Keratinocyte (primary cell): ENCODE measurements around the gene POLH. TPM values are rescaled to one million over a fixed set of nuclear protein-coding genes. Genes with fewer than 3 reads are reported as not detected.
"Not testable (repeated sequence)": the region's sequence is repeated elsewhere in the genome, so short reads cannot be mapped to it uniquely, and the experiment has no call there.

ENCODE experiments used
- DNase-seq: peaks from one replicate; pipeline ENCODE4 v3.0.0-alpha.2; 2011; ENCODE audit warnings: low read depth, missing footprints, low spot score
- FAIRE-seq: peaks from 2 replicates; lab custom pipeline; 2011; peaks lifted over from hg19 to GRCh38; lab: Jason Lieb, UNC
- H2AFZ ChIP-seq: 2 replicates; pipeline ENCODE4 v1.6.0; 2012; ENCODE audit warnings: low read length, control low read depth, inconsistent platforms; ENCODE audit not compliant: control insufficient read depth
- H3K27ac ChIP-seq: 2 replicates; pipeline ENCODE4 v1.5.1; 2011; ENCODE audit warnings: low read length; ENCODE audit not compliant: control insufficient read depth, insufficient read depth
- H3K27me3 ChIP-seq: 3 replicates; pipeline ENCODE4 v1.6.0; 2011; ENCODE audit warnings: low read length; ENCODE audit not compliant: control insufficient read depth, insufficient read depth; ENCODE audit errors: extremely low read depth
- H3K36me3 ChIP-seq, 2 experiments: 2 replicates in 1 of 2; 3 replicates in 1 of 2; pipeline ENCODE4 v1.5.1; 2011; ENCODE audit warnings: low read length in 2 of 2, mild to moderate bottlenecking in 1 of 2; ENCODE audit not compliant: control insufficient read depth in 2 of 2, insufficient read depth in 2 of 2; ENCODE audit errors: extremely low read depth in 1 of 2
- H3K4me1 ChIP-seq: 3 replicates; pipeline ENCODE4 v1.5.1; 2011; ENCODE audit warnings: low read length; ENCODE audit not compliant: control insufficient read depth, insufficient read depth; ENCODE audit errors: extremely low read depth
- H3K4me2 ChIP-seq: 3 replicates; pipeline ENCODE4 v1.6.0; 2011; ENCODE audit warnings: low read depth, low read length; ENCODE audit not compliant: control insufficient read depth, insufficient read depth; ENCODE audit errors: extremely low read depth
- H3K4me3 ChIP-seq, 3 experiments: fragments of 200-600 bp in 1 of 3; sonication (generic) in 1 of 3; 2 replicates in 2 of 3; 3 replicates in 1 of 3; pipeline ENCODE4 v1.5.1; 2011 to 2016; ENCODE audit warnings: low read length in 3 of 3, mild to moderate bottlenecking in 3 of 3, control low read depth in 2 of 3, inconsistent platforms in 1 of 3, low read depth in 1 of 3, mixed read lengths in 1 of 3, mixed run types in 1 of 3, moderate library complexity in 1 of 3; ENCODE audit not compliant: control insufficient read depth in 2 of 3, insufficient read depth in 2 of 3; ENCODE audit errors: extremely low read depth in 1 of 3
- H3K79me2 ChIP-seq: 2 replicates; pipeline ENCODE4 v1.6.0; 2012; ENCODE audit warnings: low read length; ENCODE audit not compliant: control insufficient read depth, insufficient read depth
- H3K9ac ChIP-seq: 3 replicates; pipeline ENCODE4 v1.6.0; 2011; ENCODE audit warnings: low read length; ENCODE audit not compliant: control insufficient read depth, insufficient read depth; ENCODE audit errors: extremely low read depth
- H3K9me1 ChIP-seq: 3 replicates; pipeline ENCODE4 v1.6.0; 2011; ENCODE audit warnings: low read length; ENCODE audit not compliant: control insufficient read depth, insufficient read depth; ENCODE audit errors: extremely low read depth
- H3K9me3 ChIP-seq: 2 replicates; pipeline ENCODE4 v1.5.1; 2012; ENCODE audit warnings: low read depth, low read length; ENCODE audit not compliant: control insufficient read depth
- H4K20me1 ChIP-seq: 3 replicates; pipeline ENCODE4 v1.6.0; 2011; ENCODE audit warnings: low read length; ENCODE audit not compliant: control insufficient read depth, insufficient read depth; ENCODE audit errors: extremely low read depth
- CTCF ChIP-seq, 3 experiments: IDR thresholded peaks in 1 of 3; conservative IDR thresholded peaks in 1 of 3; optimal IDR thresholded peaks in 1 of 3; 2 replicates in 2 of 3; 3 replicates in 1 of 3; pipeline versions ENCODE3 to v1.5.1; 2011; ENCODE audit warnings: low read length in 3 of 3, mild to moderate bottlenecking in 3 of 3, moderate library complexity in 2 of 3, control low read depth in 1 of 3, inconsistent platforms in 1 of 3; ENCODE audit not compliant: insufficient read depth in 2 of 3; ENCODE audit errors: extremely low read depth in 1 of 3
- EZH2 ChIP-seq: IDR thresholded peaks from one replicate; pipeline ENCODE4 v1.6.1; 2012; ENCODE audit warnings: inconsistent platforms, mild to moderate bottlenecking, low read length, moderate library complexity
- dilution Hi-C: fragments of 300-500 bp; cut with MboI; formaldehyde crosslinking; loops from one replicate; pipeline ENCODE4 v1.7.0; 2020; ENCODE audit warnings: low sequenced_read_pairs; ENCODE audit not compliant: extremely low pct_ligation_motif_present
- polyA plus RNA-seq, 5 experiments: library from polyadenylated mRNA; depleted of rRNA in 3 of 5; stranded (reverse) in 3 of 5; stranded (forward) in 1 of 5; unstranded in 1 of 5; fragments of >200 nt; gene quantifications; 1 replicate in 1 of 5; 2 replicates in 3 of 5; 3 replicates in 1 of 5; pipeline versions ENCODE4 v1.2.1 to v1.2.3, GENCODE V29; 2011 to 2012; ENCODE audit warnings: missing spikeins in 2 of 5, low read depth in 1 of 5, low replicate concordance in 1 of 5

POLH gene
- polyA plus RNA-seq, 1 donor (not counting 4 experiments of a cell fraction or from before 2014, with no cell fraction given) = 29.9 TPM

GRCh38 chr6:43544461-43544860, 31.5 kb upstream of the POLH start:
- FAIRE-seq (no peak), DNase-seq (no peak)
- H3K9me1 ChIP-seq = no peaks in the 10 kb centered on the region
- no peak overlapping the region for H3K4me2 ChIP-seq
- no peaks in the 10 kb centered on the region for H4K20me1 ChIP-seq
- H2AFZ ChIP-seq = no peak overlapping the region
- no peak overlapping the region for H3K4me3 ChIP-seq
- TF ChIP-seq CTCF (optimal IDR thresholded peaks at IDR 0.05 in 1 of 3, IDR thresholded peaks at IDR 0.05 in 1 of 3, conservative IDR thresholded peaks at IDR 0.05 in 1 of 3; ENCODE audit: extremely low read depth in 1 of 3, insufficient read depth in 2 of 3, low read length in 3 of 3) (no peak), EZH2 (no peak)
- dilution Hi-C loops = no loop called here
- H3K36me3 ChIP-seq = peaks cover 25 to 31% of the 10 kb centered on the region in 2 experiments
- H3K27ac ChIP-seq = no peak overlapping the region
- H3K27me3 ChIP-seq = no peaks in the 10 kb centered on the region
- no peaks in the 10 kb centered on the region for H3K79me2 ChIP-seq
- no peaks in the 10 kb centered on the region for H3K4me1 ChIP-seq
- H3K9ac ChIP-seq = no peak overlapping the region
- no peaks in the 10 kb centered on the region for H3K9me3 ChIP-seq

DNA sequence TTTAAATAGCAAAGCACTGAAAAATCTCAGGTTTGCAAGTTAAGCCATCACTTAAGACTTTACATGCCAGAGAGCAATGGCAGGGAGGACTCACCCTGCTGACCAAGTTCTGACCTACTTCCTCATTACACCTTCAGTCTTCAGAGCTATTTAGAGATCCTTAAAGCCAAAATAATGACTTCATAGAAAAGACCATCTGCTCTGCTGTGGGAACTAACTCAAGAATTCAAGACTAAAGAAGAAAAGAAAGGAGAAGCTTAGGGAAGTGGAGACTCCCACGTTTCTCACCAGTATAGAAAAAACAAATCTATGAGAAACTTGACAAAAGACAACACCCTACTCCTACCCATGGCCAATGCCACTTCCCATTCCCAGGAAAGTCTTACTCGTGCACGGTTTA, 28.8 kb upstream of the POLH start:
- Histone ChIP-seq H3K4me2 (no peak overlapping the region), H4K20me1 (no peaks in the 10 kb centered on the region), H3K4me3 (no peak overlapping the region), H3K79me2 (no peaks in the 10 kb centered on the region), H3K9ac (no peak overlapping the region), H3K9me1 (no peaks in the 10 kb centered on the region), H3K9me3 (no peaks in the 10 kb centered on the region), H3K36me3 (peaks cover 34 to 46% of the 10 kb centered on the region in 2 experiments), H2AFZ (no peak overlapping the region), H3K4me1 (no peaks in the 10 kb centered on the region), H3K27me3 (no peaks in the 10 kb centered on the region), H3K27ac (no peak overlapping the region)
- FAIRE-seq (no peak), DNase-seq (no peak)
- dilution Hi-C loops = no loop called here
- no peak for TF ChIP-seq EZH2
- no peak for TF ChIP-seq CTCF (optimal IDR thresholded peaks at IDR 0.05 in 1 of 3, IDR thresholded peaks at IDR 0.05 in 1 of 3, conservative IDR thresholded peaks at IDR 0.05 in 1 of 3; ENCODE audit: extremely low read depth in 1 of 3, insufficient read depth in 2 of 3, low read length in 3 of 3)

DNA sequence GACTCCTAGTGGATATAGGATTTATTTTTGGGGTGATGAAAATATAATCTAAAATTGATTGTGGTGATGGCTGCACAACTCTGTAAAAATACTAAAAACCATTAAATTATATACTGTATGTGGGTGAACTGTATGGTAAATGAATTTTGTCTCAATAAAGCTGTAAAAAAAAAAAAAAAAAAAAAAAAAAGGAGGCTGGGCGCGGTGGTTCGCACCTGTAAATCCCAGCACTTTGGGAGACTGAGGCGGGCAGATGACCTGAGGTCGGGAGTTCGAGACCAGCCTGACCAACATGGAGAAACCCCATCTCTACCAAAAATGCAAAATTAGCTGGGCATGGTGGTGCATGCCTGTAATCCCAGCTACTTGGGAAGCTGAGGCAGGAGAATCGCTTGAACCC, 18.4 kb upstream of the POLH start:
- dilution Hi-C loops = not testable (repeated sequence)

More for the DNA sequence above, 18.4 kb upstream of the POLH start:
- not testable (repeated sequence) for H3K79me2 ChIP-seq, FAIRE-seq, H3K4me2 ChIP-seq, H3K4me3 ChIP-seq, DNase-seq, H3K9me1 ChIP-seq, H4K20me1 ChIP-seq, H3K9ac ChIP-seq, H3K27ac ChIP-seq, H3K4me1 ChIP-seq, H3K27me3 ChIP-seq, H3K9me3 ChIP-seq, H2AFZ ChIP-seq
- peaks cover 27 to 49% of the 10 kb centered on the region in 2 experiments for H3K36me3 ChIP-seq
